Measurements from ENCODE around the gene DLEU7. TPM values are rescaled to one million over a fixed set of nuclear protein-coding genes. Genes with fewer than 3 reads are reported as not detected.

DLEU7 gene
- total and polyA plus RNA-seq, 4 donors, result 0.49 to 2.5 (median 0.73) TPM

GRCh38 chr13:50864492-50864891, 21.0 kb upstream of the DLEU7 start:
- WGBS, 2 donors, result 94 to 97% methylated on average over 1 of the region's 1 CpG
- DNase-seq (no peak), ATAC-seq (ENCODE audit: insufficient read depth, low FRiP score) (no peak)
- Histone ChIP-seq H3K9ac (ENCODE audit: insufficient read depth in 1 of 2, low read length in 2 of 2) (no peak overlapping the region), H3K27ac (ENCODE audit: low read depth in 1 of 2, low read length in 1 of 2) (no peak overlapping the region), H3K36me3 (ENCODE audit: control insufficient read depth in 4 of 4, insufficient read depth in 4 of 4, low read length in 4 of 4) (no peaks in the 10 kb centered on the region), H3K4me3 (no peak overlapping the region), H3K27me3 (ENCODE audit: control insufficient read depth in 3 of 3, insufficient read depth in 3 of 3, low read length in 2 of 3) (no peaks in the 10 kb centered on the region), H3K4me1 (ENCODE audit: control insufficient read depth in 5 of 5, insufficient read depth in 5 of 5, low read length in 5 of 5) (no peaks in the 10 kb centered on the region), H3K9me3 (ENCODE audit: control insufficient read depth in 4 of 4, insufficient read depth in 3 of 4, low read length in 3 of 4) (peaks cover 0 to 4% (median 2%) of the 10 kb centered on the region in 4 donors)
- TF ChIP-seq, protein P1, sequence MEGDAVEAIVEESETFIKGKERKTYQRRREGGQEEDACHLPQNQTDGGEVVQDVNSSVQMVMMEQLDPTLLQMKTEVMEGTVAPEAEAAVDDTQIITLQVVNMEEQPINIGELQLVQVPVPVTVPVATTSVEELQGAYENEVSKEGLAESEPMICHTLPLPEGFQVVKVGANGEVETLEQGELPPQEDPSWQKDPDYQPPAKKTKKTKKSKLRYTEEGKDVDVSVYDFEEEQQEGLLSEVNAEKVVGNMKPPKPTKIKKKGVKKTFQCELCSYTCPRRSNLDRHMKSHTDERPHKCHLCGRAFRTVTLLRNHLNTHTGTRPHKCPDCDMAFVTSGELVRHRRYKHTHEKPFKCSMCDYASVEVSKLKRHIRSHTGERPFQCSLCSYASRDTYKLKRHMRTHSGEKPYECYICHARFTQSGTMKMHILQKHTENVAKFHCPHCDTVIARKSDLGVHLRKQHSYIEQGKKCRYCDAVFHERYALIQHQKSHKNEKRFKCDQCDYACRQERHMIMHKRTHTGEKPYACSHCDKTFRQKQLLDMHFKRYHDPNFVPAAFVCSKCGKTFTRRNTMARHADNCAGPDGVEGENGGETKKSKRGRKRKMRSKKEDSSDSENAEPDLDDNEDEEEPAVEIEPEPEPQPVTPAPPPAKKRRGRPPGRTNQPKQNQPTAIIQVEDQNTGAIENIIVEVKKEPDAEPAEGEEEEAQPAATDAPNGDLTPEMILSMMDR (IDR thresholded peaks at IDR 0.05; ENCODE audit: control extremely low read depth, extremely low read depth), result no peak

- Histone ChIP-seq H3K27me3 (ENCODE audit: control insufficient read depth in 3 of 3, insufficient read depth in 3 of 3, low read length in 2 of 3) (no peaks in the 10 kb centered on the region), H3K9me3 (ENCODE audit: control insufficient read depth in 4 of 4, insufficient read depth in 3 of 4, low read length in 3 of 4) (peaks cover 0 to 13% (median 0%) of the 10 kb centered on the region in 4 donors), H3K36me3 (ENCODE audit: control insufficient read depth in 4 of 4, insufficient read depth in 4 of 4, low read length in 4 of 4) (no peaks in the 10 kb centered on the region), H3K4me1 (ENCODE audit: control insufficient read depth in 5 of 5, insufficient read depth in 5 of 5, low read length in 5 of 5) (no peaks in the 10 kb centered on the region), H3K4me3 (no peak overlapping the region), H3K9ac (ENCODE audit: insufficient read depth in 1 of 2, low read length in 2 of 2) (no peak overlapping the region), H3K27ac (ENCODE audit: low read depth in 1 of 2, low read length in 1 of 2) (no peak overlapping the region)
- ATAC-seq (ENCODE audit: insufficient read depth, low FRiP score) (no peak), DNase-seq (no peak)
- TF ChIP-seq, protein P1 (IDR thresholded peaks at IDR 0.05; ENCODE audit: control extremely low read depth, extremely low read depth), result no peak
- 93 to 95% methylated on average over 2 of the region's 2 CpGs for WGBS, 2 donors
Observed at GRCh38 chr13:50855681-50856080, 12.2 kb upstream of the DLEU7 start.

DNA sequence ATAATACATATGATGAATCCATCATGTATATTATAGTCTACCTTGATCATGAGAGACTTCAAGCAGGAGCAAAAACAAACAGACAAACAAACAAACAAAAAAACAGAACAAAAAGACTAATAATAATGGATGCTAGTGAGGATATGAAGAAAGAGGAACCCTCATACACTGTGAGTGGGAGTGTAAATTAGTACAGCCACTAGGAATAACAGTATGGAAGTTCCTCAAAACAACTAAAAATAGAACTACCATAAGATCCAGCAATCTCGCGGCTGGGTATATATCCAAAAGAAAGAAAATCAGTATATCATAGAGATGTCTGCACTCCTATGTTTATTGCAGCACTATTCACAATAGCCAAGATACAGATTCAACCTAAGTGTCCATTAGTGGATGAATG, 7.0 kb upstream of the DLEU7 start:
- DNase-seq (no peak), ATAC-seq (ENCODE audit: insufficient read depth, low FRiP score) (no peak)
- TF ChIP-seq, protein P1 (IDR thresholded peaks at IDR 0.05; ENCODE audit: control extremely low read depth, extremely low read depth), result no peak
- H3K27me3 ChIP-seq (ENCODE audit: control insufficient read depth in 3 of 3, insufficient read depth in 3 of 3, low read length in 2 of 3), result no peaks in the 10 kb centered on the region
- H3K4me3 ChIP-seq, result no peak overlapping the region
- 32 to 71% methylated on average over 2 of the region's 2 CpGs for WGBS, 2 donors
- no peaks in the 10 kb centered on the region for H3K9me3 ChIP-seq (ENCODE audit: control insufficient read depth in 4 of 4, insufficient read depth in 3 of 4, low read length in 3 of 4)
- no peaks in the 10 kb centered on the region for H3K36me3 ChIP-seq (ENCODE audit: control insufficient read depth in 4 of 4, insufficient read depth in 4 of 4, low read length in 4 of 4)
- no peak overlapping the region for H3K9ac ChIP-seq (ENCODE audit: insufficient read depth in 1 of 2, low read length in 2 of 2)
- H3K4me1 ChIP-seq (ENCODE audit: control insufficient read depth in 5 of 5, insufficient read depth in 5 of 5, low read length in 5 of 5), result no peaks in the 10 kb centered on the region
- no peak overlapping the region for H3K27ac ChIP-seq (ENCODE audit: low read depth in 1 of 2, low read length in 1 of 2)

DNA sequence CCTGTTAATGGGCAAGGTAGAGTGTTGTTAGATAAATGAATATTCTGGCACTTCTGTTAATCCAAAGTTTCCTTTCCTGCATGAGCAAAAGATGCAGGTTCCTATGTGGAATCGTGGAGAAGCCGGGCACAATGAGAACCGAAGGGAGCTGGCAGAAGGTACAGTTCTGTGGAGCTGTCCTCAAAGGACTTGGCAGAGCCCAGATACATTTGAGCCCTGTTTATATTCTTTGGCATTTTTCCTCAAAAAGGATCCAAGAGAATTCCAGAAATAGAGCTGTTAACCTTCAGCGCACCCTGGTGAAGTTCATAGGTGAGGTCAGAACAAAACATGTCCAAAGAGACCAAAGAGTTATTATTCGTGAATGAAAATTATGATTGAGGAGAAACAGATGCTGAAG, 4.0 kb upstream of the DLEU7 start:
- Histone ChIP-seq H3K27ac (ENCODE audit: low read depth in 1 of 2, low read length in 1 of 2) (no peak overlapping the region), H3K36me3 (ENCODE audit: control insufficient read depth in 4 of 4, insufficient read depth in 4 of 4, low read length in 4 of 4) (no peaks in the 10 kb centered on the region), H3K9ac (ENCODE audit: insufficient read depth in 1 of 2, low read length in 2 of 2) (no peak overlapping the region), H3K4me1 (ENCODE audit: control insufficient read depth in 5 of 5, insufficient read depth in 5 of 5, low read length in 5 of 5) (peaks cover 0 to 13% (median 0%) of the 10 kb centered on the region in 5 donors), H3K4me3 (no peak overlapping the region), H3K9me3 (ENCODE audit: control insufficient read depth in 4 of 4, insufficient read depth in 3 of 4, low read length in 3 of 4) (peaks cover 0 to 4% (median 0%) of the 10 kb centered on the region in 4 donors), H3K27me3 (ENCODE audit: control insufficient read depth in 3 of 3, insufficient read depth in 3 of 3, low read length in 2 of 3) (peaks cover 0 to 5% (median 2%) of the 10 kb centered on the region in 3 donors)
- 93% methylated on average over 5 of the region's 5 CpGs for WGBS, 2 donors
- TF ChIP-seq, protein P1 (IDR thresholded peaks at IDR 0.05; ENCODE audit: control extremely low read depth, extremely low read depth), result no peak
- ATAC-seq (ENCODE audit: insufficient read depth, low FRiP score) (no peak), DNase-seq (no peak)
